ENCODE results near the gene PRKAG3. TPM values are rescaled to one million over a fixed set of nuclear protein-coding genes. Genes with fewer than 3 reads are reported as not detected.

The PRKAG3 gene
- total RNA-seq, 4 donors from 2014 or later = not detected

GRCh38 chr2:218812096-218812815 is 19.3 kb downstream of the PRKAG3 start:
- intact Hi-C loops (cut with DNase I) = no loop called here
- WGBS, 2 donors = 90 to 92% methylated on average over 16 to 19 of the region's 21 CpGs
- Histone ChIP-seq H3K27me3 (no peaks in the 10 kb centered on the region), H3K9me3 (no peaks in the 10 kb centered on the region), H3K27ac (no peak overlapping the region), H3K4me3 (no peak overlapping the region), H3K36me3 (peaks cover 0 to 47% (median 6%) of the 10 kb centered on the region in 3 donors), H3K4me1 (peaks cover 0 to 8% (median 0%) of the 10 kb centered on the region in 3 donors)
- no peak for TF ChIP-seq POLR2A (IDR thresholded peaks at IDR 0.05)
- TF ChIP-seq, protein P1, sequence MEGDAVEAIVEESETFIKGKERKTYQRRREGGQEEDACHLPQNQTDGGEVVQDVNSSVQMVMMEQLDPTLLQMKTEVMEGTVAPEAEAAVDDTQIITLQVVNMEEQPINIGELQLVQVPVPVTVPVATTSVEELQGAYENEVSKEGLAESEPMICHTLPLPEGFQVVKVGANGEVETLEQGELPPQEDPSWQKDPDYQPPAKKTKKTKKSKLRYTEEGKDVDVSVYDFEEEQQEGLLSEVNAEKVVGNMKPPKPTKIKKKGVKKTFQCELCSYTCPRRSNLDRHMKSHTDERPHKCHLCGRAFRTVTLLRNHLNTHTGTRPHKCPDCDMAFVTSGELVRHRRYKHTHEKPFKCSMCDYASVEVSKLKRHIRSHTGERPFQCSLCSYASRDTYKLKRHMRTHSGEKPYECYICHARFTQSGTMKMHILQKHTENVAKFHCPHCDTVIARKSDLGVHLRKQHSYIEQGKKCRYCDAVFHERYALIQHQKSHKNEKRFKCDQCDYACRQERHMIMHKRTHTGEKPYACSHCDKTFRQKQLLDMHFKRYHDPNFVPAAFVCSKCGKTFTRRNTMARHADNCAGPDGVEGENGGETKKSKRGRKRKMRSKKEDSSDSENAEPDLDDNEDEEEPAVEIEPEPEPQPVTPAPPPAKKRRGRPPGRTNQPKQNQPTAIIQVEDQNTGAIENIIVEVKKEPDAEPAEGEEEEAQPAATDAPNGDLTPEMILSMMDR (IDR thresholded peaks at IDR 0.05) = no peak
- no peak for DNase-seq

- peaks cover 0 to 43% (median 6%) of the 10 kb centered on the region in 3 donors for H3K36me3 ChIP-seq
- no peak for DNase-seq
- no peak overlapping the region for H3K4me3 ChIP-seq
- H3K9me3 ChIP-seq = no peaks in the 10 kb centered on the region
- no peak overlapping the region for H3K27ac ChIP-seq
- peaks cover 0 to 16% (median 0%) of the 10 kb centered on the region in 3 donors for H3K4me1 ChIP-seq
- WGBS, 2 donors = 51 to 63% methylated on average over 3 to 4 of the region's 4 CpGs
- intact Hi-C loops (cut with DNase I) = no loop called here
- H3K27me3 ChIP-seq = no peaks in the 10 kb centered on the region
- TF ChIP-seq POLR2A (IDR thresholded peaks at IDR 0.05) = no peak
- TF ChIP-seq, protein P1 (IDR thresholded peaks at IDR 0.05) = no peak
These were observed 20.2 kb downstream of the PRKAG3 start for GRCh38 chr2:218811382-218811781.

- intact Hi-C loops (cut with DNase I) = no loop called here
- H3K27ac ChIP-seq = no peak overlapping the region
- 69 to 76% methylated on average over 2 of the region's 2 CpGs for WGBS, 2 donors
These were observed 21.3 kb downstream of the PRKAG3 start for GRCh38 chr2:218810256-218810655.

DNA sequence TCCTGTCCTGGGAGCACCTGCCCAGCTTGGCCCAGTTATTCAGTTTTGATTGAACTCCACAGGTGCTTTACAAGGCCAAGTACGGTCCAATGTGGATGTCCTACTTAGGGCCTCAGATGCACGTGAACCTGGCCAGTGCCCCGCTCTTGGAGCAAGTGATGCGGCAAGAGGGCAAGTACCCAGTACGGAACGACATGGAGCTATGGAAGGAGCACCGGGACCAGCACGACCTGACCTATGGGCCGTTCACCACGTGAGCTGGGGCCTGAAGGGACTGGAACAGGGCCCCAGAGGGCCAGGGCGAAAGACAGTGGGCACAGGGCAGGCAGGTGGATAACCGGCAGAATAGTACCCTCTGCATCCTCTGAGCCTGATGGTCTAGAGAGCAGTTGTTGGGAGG is 22.1 kb downstream of the PRKAG3 start:
- Histone ChIP-seq H3K4me3 (no peak overlapping the region), H3K27ac (no peak overlapping the region), H3K4me1 (peaks cover 0 to 22% (median 0%) of the 10 kb centered on the region in 3 donors), H3K27me3 (no peaks in the 10 kb centered on the region), H3K36me3 (peaks cover 0 to 24% (median 6%) of the 10 kb centered on the region in 3 donors), H3K9me3 (peaks cover 0 to 5% (median 0%) of the 10 kb centered on the region in 3 donors)
- intact Hi-C loops (cut with DNase I) = no loop called here
- TF ChIP-seq, protein P1 (IDR thresholded peaks at IDR 0.05) = no peak
- TF ChIP-seq POLR2A (IDR thresholded peaks at IDR 0.05) = no peak
- 92 to 95% methylated on average over 7 to 9 of the region's 12 CpGs for WGBS, 2 donors
- DNase-seq = no peak

More at GRCh38 chr2:218810256-218810655, 21.3 kb downstream of the PRKAG3 start:
- H3K36me3 ChIP-seq = peaks cover 0 to 32% (median 6%) of the 10 kb centered on the region in 3 donors
- no peak overlapping the region for H3K4me3 ChIP-seq
- H3K27me3 ChIP-seq = no peaks in the 10 kb centered on the region
- TF ChIP-seq POLR2A (IDR thresholded peaks at IDR 0.05) = no peak
- TF ChIP-seq, protein P1 (IDR thresholded peaks at IDR 0.05) = no peak
- DNase-seq = no peak
- H3K4me1 ChIP-seq = peaks cover 0 to 28% (median 0%) of the 10 kb centered on the region in 3 donors
- H3K9me3 ChIP-seq = no peaks in the 10 kb centered on the region

DNA sequence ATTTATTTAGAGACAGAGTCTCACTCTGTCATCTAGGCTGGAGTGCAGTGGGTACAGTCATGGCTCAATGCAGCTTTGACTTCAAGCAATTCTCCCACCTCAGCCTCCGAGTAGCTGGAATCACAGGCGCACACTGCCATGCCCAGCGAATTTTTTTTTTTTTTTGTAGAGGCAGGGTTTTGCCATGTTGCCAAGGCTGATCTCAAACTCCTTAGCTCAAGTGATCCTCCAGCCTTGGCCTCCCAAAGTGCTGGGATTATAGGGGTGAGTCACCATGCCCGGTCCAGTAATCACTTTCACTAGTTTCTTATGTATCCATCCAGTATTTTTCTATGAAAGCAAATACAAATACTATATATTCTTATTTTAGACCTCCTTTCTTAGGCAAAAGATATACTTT is 24.0 kb downstream of the PRKAG3 start:
- WGBS, 2 donors = 82 to 85% methylated on average over 4 of the region's 4 CpGs
- TF ChIP-seq, protein P1 (IDR thresholded peaks at IDR 0.05) = no peak
- no peak for TF ChIP-seq POLR2A (IDR thresholded peaks at IDR 0.05)
- DNase-seq = no peak
- peaks cover 0 to 8% (median 0%) of the 10 kb centered on the region in 3 donors for H3K9me3 ChIP-seq
- intact Hi-C loops (cut with DNase I) = no loop called here
- peaks cover 0 to 5% (median 0%) of the 10 kb centered on the region in 3 donors for H3K36me3 ChIP-seq
- no peaks in the 10 kb centered on the region for H3K27me3 ChIP-seq
- H3K4me3 ChIP-seq = no peak overlapping the region
- H3K27ac ChIP-seq = peak overlapping the region in 2 of 4 donors; percentile 72 to 78
- peaks cover 0 to 20% (median 0%) of the 10 kb centered on the region in 3 donors for H3K4me1 ChIP-seq

Data from esophagus squamous epithelium (tissue), 5 donors.